ENCODE results near the gene PARD6G.

DNA sequence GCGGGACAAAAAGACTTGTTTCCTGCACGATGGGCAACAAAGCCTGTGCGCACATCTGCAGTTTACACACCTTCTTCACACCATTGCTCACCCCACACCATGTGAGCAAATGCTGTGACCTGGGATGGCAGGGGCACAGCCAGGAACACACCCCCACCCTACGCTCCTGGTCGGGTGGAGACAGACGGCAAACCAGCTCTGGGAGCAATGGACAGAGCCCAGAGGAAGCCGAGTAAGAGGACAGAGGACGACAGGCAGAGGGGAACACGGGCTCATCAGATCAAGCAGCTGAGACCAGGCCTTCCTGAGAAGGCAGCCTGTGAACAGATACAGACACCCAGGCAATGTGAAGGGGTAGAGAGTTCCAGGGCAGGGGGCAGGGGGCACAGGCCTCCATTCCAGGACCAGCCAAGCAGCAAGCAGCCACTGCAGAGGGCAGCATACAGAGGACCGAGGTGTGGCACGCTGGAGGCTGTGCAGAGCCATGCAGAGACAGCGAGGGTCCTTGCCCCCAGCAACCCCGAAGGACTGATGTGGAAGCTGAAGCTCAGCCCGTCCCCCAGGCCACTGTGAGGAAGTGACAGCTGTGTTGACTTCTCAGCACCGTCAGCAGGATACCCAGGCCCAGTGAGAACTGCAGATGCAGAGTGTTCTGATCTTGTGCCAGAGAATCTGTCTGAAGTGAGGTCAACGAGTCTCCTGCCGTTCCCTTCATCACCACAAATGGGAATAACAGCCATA lies 46.2 kb downstream of the PARD6G start:
- no peak for TF ChIP-seq CTCF (IDR thresholded peaks at IDR 0.05)
- no peak for TF ChIP-seq POLR2A (IDR thresholded peaks at IDR 0.05)

All from thyroid gland (tissue), 4 donors.